Small intestine (tissue), 7 donors: Measurements from ENCODE around the gene CD7. TPM values are rescaled to one million over a fixed set of nuclear protein-coding genes. Genes with fewer than 3 reads are reported as not detected.

Source experiments
- DNase-seq, 2 donors: peaks; one replicate each; pipeline versions ENCODE4 v3.0.0 to v3.0.0-alpha.2; 2013
- FAIRE-seq: peaks from 2 replicates; lab custom pipeline; 2012; peaks lifted over from hg19 to GRCh38; lab: Jason Lieb, UNC
- H3K27ac ChIP-seq, 3 donors: one replicate each; pipeline ENCODE4 v1.5.1; 2013; ENCODE audit warnings: low read length in 2 of 3, mild to moderate bottlenecking in 2 of 3, control low read depth in 1 of 3, inconsistent platforms in 1 of 3, low read depth in 1 of 3, moderate library complexity in 1 of 3
- H3K27me3 ChIP-seq, 3 donors: one replicate each; pipeline ENCODE4 v1.6.1; 2013; ENCODE audit warnings: low read length in 3 of 3, inconsistent platforms in 1 of 3; ENCODE audit not compliant: control insufficient read depth in 3 of 3, insufficient read depth in 3 of 3
- H3K36me3 ChIP-seq, 3 donors: one replicate each; pipeline ENCODE4 v1.6.1; 2013; ENCODE audit warnings: low read length in 3 of 3, inconsistent platforms in 1 of 3, low read depth in 1 of 3, mild to moderate bottlenecking in 1 of 3, moderate library complexity in 1 of 3; ENCODE audit not compliant: control insufficient read depth in 3 of 3, insufficient read depth in 2 of 3
- H3K4me1 ChIP-seq, 3 donors: one replicate each; pipeline ENCODE4 v1.6.1; 2013; ENCODE audit warnings: low read length in 2 of 3, inconsistent platforms in 1 of 3, low read depth in 1 of 3, mild to moderate bottlenecking in 1 of 3, moderate library complexity in 1 of 3; ENCODE audit not compliant: control insufficient read depth in 3 of 3, insufficient read depth in 2 of 3
- H3K4me3 ChIP-seq, 3 donors: one replicate each; pipeline ENCODE4 v1.5.1; 2013; ENCODE audit warnings: low read length in 3 of 3, control low read depth in 1 of 3, inconsistent platforms in 1 of 3, low read depth in 1 of 3, mild to moderate bottlenecking in 1 of 3, moderate library complexity in 1 of 3
- H3K9me3 ChIP-seq, 2 donors: one replicate each; pipeline ENCODE4 v1.6.1; 2013; ENCODE audit warnings: low read depth in 1 of 2, low read length in 1 of 2; ENCODE audit not compliant: control insufficient read depth in 2 of 2, insufficient read depth in 1 of 2
- WGBS, 3 donors: extraction: QIAGEN DNeasy Blood & Tissue Kit; methylation state at CpG; one replicate each; pipeline ENCODE4 v1.1.7; 2013; 5-methylcytosine and 5-hydroxymethylcytosine counted together
- polyA plus RNA-seq, 4 donors: library from polyadenylated mRNA; stranded (reverse) in 3 of 4; unstranded in 1 of 4; fragments of 200-250 nt in 3 of 4; fragments of 120-200 nt in 1 of 4; gene quantifications; one replicate each; pipeline versions ENCODE4 v1.2.1 to v1.2.3, GENCODE V29; 2013
- donor health status: healthy with polysubstance abuse.
- donor health status: control.
- donor health status: control.
- donor health status: Bipolar disorder and iron deficiency.
- donor health status: healthy.

CD7 gene
- polyA plus RNA-seq, 4 donors = 3.4 to 10.8 (median 7.7) TPM

- peaks cover 0 to 9% of the 10 kb centered on the region in 2 donors for H3K9me3 ChIP-seq
- peaks cover 0 to 3% (median 0%) of the 10 kb centered on the region in 3 donors for H3K36me3 ChIP-seq
- DNase-seq = peak; percentile 91 to 92
- no peak for FAIRE-seq
- peaks cover 0 to 30% (median 4%) of the 10 kb centered on the region in 3 donors for H3K4me1 ChIP-seq
- peak overlapping the region; percentile 27 to 67 (median 34) for H3K27ac ChIP-seq
- no peak overlapping the region for H3K4me3 ChIP-seq
- 42 to 70% (median 51%) methylated on average over 27 of the region's 27 CpGs for WGBS, 3 donors
- no peaks in the 10 kb centered on the region for H3K27me3 ChIP-seq
Measured at GRCh38 chr17:82309656-82310570, 7.5 kb downstream of the CD7 start.

GRCh38 chr17:82305727-82306300 is 11.6 kb downstream of the CD7 start:
- DNase-seq (no peak), FAIRE-seq (no peak)
- Histone ChIP-seq H3K9me3 (peaks cover 0 to 9% of the 10 kb centered on the region in 2 donors), H3K4me1 (peaks cover 0 to 56% (median 4%) of the 10 kb centered on the region in 3 donors), H3K27ac (peak overlapping the region in 1 of 3 donors; percentile 28), H3K27me3 (no peaks in the 10 kb centered on the region), H3K4me3 (no peak overlapping the region), H3K36me3 (peaks cover 0 to 1% (median 0%) of the 10 kb centered on the region in 3 donors)
- 75 to 94% (median 78%) methylated on average over 20 of the region's 20 CpGs for WGBS, 3 donors

- DNase-seq (no peak), FAIRE-seq (no peak)
- 80 to 92% (median 88%) methylated on average over 23 of the region's 23 CpGs for WGBS, 3 donors
- Histone ChIP-seq H3K27ac (peak overlapping the region in 2 of 3 donors; percentile 28 to 73), H3K9me3 (peaks cover 0 to 9% of the 10 kb centered on the region in 2 donors), H3K36me3 (no peaks in the 10 kb centered on the region), H3K27me3 (no peaks in the 10 kb centered on the region), H3K4me1 (peaks cover 0 to 49% (median 0%) of the 10 kb centered on the region in 3 donors), H3K4me3 (no peak overlapping the region)
Measured at GRCh38 chr17:82304826-82305726, 12.3 kb downstream of the CD7 start.

- Histone ChIP-seq H3K27me3 (no peaks in the 10 kb centered on the region), H3K4me3 (no peak overlapping the region), H3K36me3 (no peaks in the 10 kb centered on the region), H3K9me3 (peaks cover 0 to 8% of the 10 kb centered on the region in 2 donors), H3K4me1 (peaks cover 0 to 42% (median 0%) of the 10 kb centered on the region in 3 donors), H3K27ac (peak overlapping the region in 2 of 3 donors; percentile 23 to 73)
- 64 to 78% (median 69%) methylated on average over 20 to 26 of the region's 26 CpGs for WGBS, 3 donors
- DNase-seq (peak in 1 of 2 donors; percentile 80), FAIRE-seq (no peak)
Measured at GRCh38 chr17:82303944-82304808, 13.2 kb downstream of the CD7 start.

GRCh38 chr17:82302991-82303943 is 14.1 kb downstream of the CD7 start:
- Histone ChIP-seq H3K4me1 (peaks cover 2 to 47% (median 5%) of the 10 kb centered on the region in 3 donors), H3K36me3 (no peaks in the 10 kb centered on the region), H3K4me3 (peak overlapping the region in 1 of 3 donors; percentile 12), H3K9me3 (peaks cover 0 to 4% of the 10 kb centered on the region in 2 donors), H3K27me3 (no peaks in the 10 kb centered on the region), H3K27ac (peak overlapping the region; percentile 23 to 60 (median 25))
- no peak for FAIRE-seq
- peak; percentile 51 to 67 for DNase-seq
- 51 to 62% (median 53%) methylated on average over 27 to 35 of the region's 35 CpGs for WGBS, 3 donors

GRCh38 chr17:82302568-82302963 is 14.8 kb downstream of the CD7 start:
- FAIRE-seq (no peak), DNase-seq (no peak)

More at GRCh38 chr17:82302568-82302963, 14.8 kb downstream of the CD7 start:
- no peaks in the 10 kb centered on the region for H3K36me3 ChIP-seq
- peak overlapping the region in 1 of 3 donors; percentile 20 for H3K4me3 ChIP-seq
- H3K27me3 ChIP-seq = no peaks in the 10 kb centered on the region
- no peaks in the 10 kb centered on the region for H3K9me3 ChIP-seq
- peak overlapping the region in 2 of 3 donors; percentile 12 to 34 for H3K27ac ChIP-seq
- WGBS, 3 donors = 80 to 84% (median 82%) methylated on average over 12 to 15 of the region's 15 CpGs
- peaks cover 2 to 52% (median 5%) of the 10 kb centered on the region in 3 donors for H3K4me1 ChIP-seq
